AG04450 (cell line): ENCODE measurements around the gene CARNS1. TPM values are rescaled to one million over a fixed set of nuclear protein-coding genes. Genes with fewer than 3 reads are reported as not detected.
A peak's percentile ranks its signal among the peaks of the same experiment; 100 is the strongest.

Source experiments
- CTCF ChIA-PET: fragments of 300-600, 350-600 bp; formaldehyde crosslinking; extraction: SDS; loops from one replicate; lab custom pipeline; 2022; ENCODE audit warnings: antibody characterized with exemption, inconsistent platforms; lab: Charles Lee
- POLR2A ChIA-PET: fragments of 350-600 bp; formaldehyde crosslinking; extraction: SDS; loops from one replicate; lab custom pipeline; 2021; ENCODE audit warnings: antibody characterized with exemption, inconsistent platforms; lab: Yijun Ruan, JAX
- DNase-seq: peaks from one replicate; pipeline ENCODE4 v3.0.0-alpha.2; 2011; ENCODE audit warnings: low read depth, low spot score
- H3K27ac ChIP-seq: one replicate; pipeline ENCODE4 v1.5.1; 2012; ENCODE audit warnings: low read depth, low read length, control low read depth
- H3K27me3 ChIP-seq: one replicate; pipeline ENCODE4 v1.6.0; 2012; ENCODE audit warnings: low read length; ENCODE audit not compliant: control insufficient read depth, insufficient read depth
- H3K4me3 ChIP-seq: 2 replicates; pipeline ENCODE4 v1.5.1; 2011; ENCODE audit warnings: mild to moderate bottlenecking, low read depth, low read length, control low read depth
- H3K9me3 ChIP-seq: 2 replicates; pipeline ENCODE4 v1.5.1; 2012; ENCODE audit warnings: low read length; ENCODE audit not compliant: control insufficient read depth, insufficient read depth
- polyA plus RNA-seq: library from polyadenylated mRNA; depleted of rRNA; stranded (reverse); fragments of >200 nt; gene quantifications from 2 replicates; pipeline ENCODE4 v1.2.3, GENCODE V29; 2011
- TF ChIP-seq, protein P1 (sequence below): IDR thresholded peaks from 2 replicates; pipeline ENCODE4 v1.5.1; 2011; ENCODE audit warnings: low read depth, low read length, control low read depth, inconsistent platforms

CARNS1 gene
- polyA plus RNA-seq, 1 experiment = 0.09 TPM

GRCh38 chr11:67392183-67392715 is 23.2 kb upstream of the CARNS1 start:
- DNase-seq = no peak
- no peaks in the 10 kb centered on the region for H3K9me3 ChIP-seq
- peak overlapping the region; percentile 92 for H3K4me3 ChIP-seq
- no peaks in the 10 kb centered on the region for H3K27me3 ChIP-seq
- H3K27ac ChIP-seq = no peak overlapping the region
- CTCF ChIA-PET = interaction anchor here (1.3 to 24.1 kb wide), 3 partner anchors 9 to 46 kb away, joined by 4 to 716 read pairs (median 22); partner anchors contain the start of genes POLD4 and PPP1CA
- TF ChIP-seq, protein P1, sequence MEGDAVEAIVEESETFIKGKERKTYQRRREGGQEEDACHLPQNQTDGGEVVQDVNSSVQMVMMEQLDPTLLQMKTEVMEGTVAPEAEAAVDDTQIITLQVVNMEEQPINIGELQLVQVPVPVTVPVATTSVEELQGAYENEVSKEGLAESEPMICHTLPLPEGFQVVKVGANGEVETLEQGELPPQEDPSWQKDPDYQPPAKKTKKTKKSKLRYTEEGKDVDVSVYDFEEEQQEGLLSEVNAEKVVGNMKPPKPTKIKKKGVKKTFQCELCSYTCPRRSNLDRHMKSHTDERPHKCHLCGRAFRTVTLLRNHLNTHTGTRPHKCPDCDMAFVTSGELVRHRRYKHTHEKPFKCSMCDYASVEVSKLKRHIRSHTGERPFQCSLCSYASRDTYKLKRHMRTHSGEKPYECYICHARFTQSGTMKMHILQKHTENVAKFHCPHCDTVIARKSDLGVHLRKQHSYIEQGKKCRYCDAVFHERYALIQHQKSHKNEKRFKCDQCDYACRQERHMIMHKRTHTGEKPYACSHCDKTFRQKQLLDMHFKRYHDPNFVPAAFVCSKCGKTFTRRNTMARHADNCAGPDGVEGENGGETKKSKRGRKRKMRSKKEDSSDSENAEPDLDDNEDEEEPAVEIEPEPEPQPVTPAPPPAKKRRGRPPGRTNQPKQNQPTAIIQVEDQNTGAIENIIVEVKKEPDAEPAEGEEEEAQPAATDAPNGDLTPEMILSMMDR = no peak
- POLR2A ChIA-PET = interaction anchor here (0.6 to 2.0 kb wide), 10 partner anchors 9 to 50 kb away, joined by 3 to 30 read pairs (median 4); partner anchors contain the start of genes CLCF1, POLD4 and PPP1CA

- TF ChIP-seq, protein P1 = no peak
- CTCF ChIA-PET = interaction anchor here (0.9 kb wide), 1 partner anchor 37 kb away, joined by 3 read pairs; no protein-coding TSS in a partner anchor
- H3K27ac ChIP-seq = no peak overlapping the region
- no peak overlapping the region for H3K4me3 ChIP-seq
- H3K27me3 ChIP-seq = no peaks in the 10 kb centered on the region
- POLR2A ChIA-PET = interaction anchor here (1.1 kb wide), 1 partner anchor 95 kb away, joined by 3 read pairs; no protein-coding TSS in a partner anchor
- no peak for DNase-seq
- no peaks in the 10 kb centered on the region for H3K9me3 ChIP-seq
Measured at GRCh38 chr11:67393437-67393836, 22.0 kb upstream of the CARNS1 start.

GRCh38 chr11:67393990-67394389 is 21.5 kb upstream of the CARNS1 start:
- CTCF ChIA-PET = no interaction called here
- TF ChIP-seq, protein P1 = no peak
- no peak overlapping the region for H3K4me3 ChIP-seq
- no peaks in the 10 kb centered on the region for H3K27me3 ChIP-seq
- POLR2A ChIA-PET = interaction anchor here (0.8 to 1.1 kb wide), 3 partner anchors 11 to 95 kb away, joined by 3 to 4 read pairs (median 3); no protein-coding TSS in a partner anchor
- no peak for DNase-seq
- no peak overlapping the region for H3K27ac ChIP-seq
- H3K9me3 ChIP-seq = no peaks in the 10 kb centered on the region

GRCh38 chr11:67395555-67396258 is 19.8 kb upstream of the CARNS1 start:
- no peaks in the 10 kb centered on the region for H3K9me3 ChIP-seq
- DNase-seq = no peak
- ChIA-PET POLR2A (no interaction called here), CTCF (no interaction called here)
- no peaks in the 10 kb centered on the region for H3K27me3 ChIP-seq
- H3K27ac ChIP-seq = no peak overlapping the region
- no peak overlapping the region for H3K4me3 ChIP-seq
- TF ChIP-seq, protein P1 = no peak

DNA sequence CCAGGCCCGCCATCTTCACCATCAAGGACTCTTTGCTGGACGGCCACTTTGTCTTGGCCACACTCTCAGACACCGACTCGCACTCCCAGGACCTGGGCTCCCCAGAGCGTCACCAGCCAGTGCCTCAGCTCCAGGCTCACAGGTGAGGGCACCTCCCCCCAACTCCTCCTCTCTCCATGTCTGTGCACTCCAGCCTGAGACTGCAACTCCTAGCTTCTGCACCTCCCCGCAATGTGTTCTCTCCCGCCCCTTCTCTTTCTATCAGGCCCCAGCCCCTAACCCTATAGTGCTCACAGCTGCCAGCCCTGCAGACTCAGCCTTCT is 19.3 kb upstream of the CARNS1 start:
- ChIA-PET POLR2A (no interaction called here), CTCF (no interaction called here)
- Histone ChIP-seq H3K9me3 (peaks cover 2% of the 10 kb centered on the region; the same call in 1 of the 2 replicates), H3K27ac (no peak overlapping the region), H3K4me3 (no peak overlapping the region), H3K27me3 (no peaks in the 10 kb centered on the region)
- DNase-seq = no peak
- TF ChIP-seq, protein P1 = no peak
